ENCODE data around the gene CAB39.

DNA sequence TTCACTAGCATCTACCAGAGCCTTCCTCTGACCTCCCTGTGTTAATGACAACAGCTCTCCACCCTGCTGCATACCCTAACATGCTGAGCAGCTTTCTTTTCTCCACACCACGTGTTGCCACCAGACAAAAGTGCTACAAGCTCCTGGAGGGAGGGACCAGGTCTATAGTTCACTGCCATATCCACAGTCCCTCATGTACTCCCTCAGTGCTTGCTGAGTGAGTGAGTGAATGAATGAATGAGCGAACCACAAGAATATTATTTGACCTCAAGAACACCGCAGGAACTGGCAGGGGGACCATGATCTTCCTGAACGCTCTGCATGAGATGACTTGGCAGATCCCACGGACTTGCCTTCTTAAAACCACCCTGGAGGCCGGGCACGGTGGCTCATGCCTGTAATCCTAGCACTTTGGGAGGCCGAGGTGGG, 47.4 kb upstream of the CAB39 start:
- TF ChIP-seq CTCF (IDR thresholded peaks at IDR 0.05; ENCODE audit: insufficient read depth, low read depth, low read length) (no peak), EZH2 (IDR thresholded peaks at IDR 0.05; ENCODE audit: insufficient read depth, low read length) (no peak)
